GM20431 (cell line): ENCODE measurements around the gene INTS4.
"Not testable (repeated sequence)": the region's sequence is repeated elsewhere in the genome, so short reads cannot be mapped to it uniquely, and the experiment has no call there.

Experiments used
- in situ Hi-C: fragments of 300-500 bp; cut with MseI, MboI; formaldehyde crosslinking; loops from one replicate; pipeline ENCODE4 v1.15.0; 2020; ENCODE audit warnings: low sequenced_read_pairs; ENCODE audit not compliant: unreplicated experiment

The INTS4 gene

GRCh38 chr11:77967121-77967520 lies 27.3 kb downstream of the INTS4 start:
- in situ Hi-C loops, result no loop called here

- in situ Hi-C loops, result no loop called here
Measured at GRCh38 chr11:77966338-77966737, 28.1 kb downstream of the INTS4 start.

DNA sequence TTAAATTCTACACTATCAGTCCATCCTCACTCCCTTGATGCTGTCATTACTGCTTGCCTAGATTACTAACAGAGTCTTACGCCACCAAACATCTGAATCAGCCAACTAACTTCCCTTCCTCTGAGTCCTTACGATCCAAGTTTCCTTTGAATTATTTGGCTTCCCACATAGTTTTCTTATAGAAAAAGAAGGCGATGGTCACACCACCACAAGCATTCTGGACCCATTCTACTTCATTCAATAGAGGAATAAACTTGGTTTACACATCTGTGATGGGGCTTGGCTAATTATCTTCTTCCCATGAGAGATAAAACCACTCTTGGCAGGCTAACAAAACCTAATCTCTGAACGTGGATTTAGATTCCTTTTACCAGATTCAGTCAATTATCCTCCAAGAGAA lies 35.0 kb downstream of the INTS4 start:
- in situ Hi-C loops, result no loop called here

DNA sequence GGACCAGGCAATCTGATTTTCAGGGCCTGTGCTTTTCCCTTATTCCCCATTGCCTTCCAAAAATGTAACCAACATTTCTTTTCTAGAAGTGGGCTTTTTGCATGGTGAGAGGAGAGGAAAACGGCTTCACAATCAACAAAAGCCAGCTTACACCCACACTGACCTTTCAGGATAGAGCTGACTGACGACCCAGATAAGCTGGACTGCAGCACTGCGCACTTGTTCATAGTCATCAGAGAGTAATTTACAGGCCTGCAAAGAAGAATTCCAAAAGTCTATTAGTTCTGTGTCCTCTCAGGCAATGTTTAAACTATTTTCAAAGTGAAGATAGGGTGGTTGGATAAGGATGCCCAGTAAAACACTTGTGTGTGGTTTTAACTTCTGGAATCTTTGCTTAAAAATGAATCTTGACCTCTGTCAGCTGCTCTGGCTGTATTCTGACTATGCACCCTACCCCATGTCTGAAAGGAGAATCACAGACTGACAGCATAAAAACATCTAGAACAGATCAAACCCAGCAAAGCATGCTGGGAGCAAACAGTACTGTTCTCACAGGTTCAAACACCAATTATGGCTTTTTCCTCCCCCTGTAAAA lies 35.8 kb downstream of the INTS4 start:
- in situ Hi-C loops, result not testable (repeated sequence)

DNA sequence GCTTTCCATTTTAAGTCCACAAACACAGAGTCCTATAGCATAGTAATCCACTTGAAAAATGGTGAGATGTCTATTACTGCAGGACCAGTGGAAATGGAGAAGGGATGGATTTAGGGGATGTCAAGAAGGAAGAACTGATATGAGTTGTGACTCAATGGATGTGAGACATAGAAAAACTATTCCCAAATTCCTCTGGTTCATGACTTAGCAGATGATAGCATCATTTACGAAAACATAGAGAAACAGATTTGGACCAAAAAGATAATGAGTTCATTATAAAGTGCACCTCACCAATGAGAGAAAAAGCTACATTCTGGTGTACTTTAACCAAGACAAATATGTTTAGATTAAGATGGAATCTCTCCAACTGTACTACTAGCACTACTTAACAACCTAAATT lies 51.2 kb downstream of the INTS4 start:
- in situ Hi-C loops, result not testable (repeated sequence)

- in situ Hi-C loops, result not testable (repeated sequence)
Measured at GRCh38 chr11:77942465-77942864, 52.0 kb downstream of the INTS4 start.

DNA sequence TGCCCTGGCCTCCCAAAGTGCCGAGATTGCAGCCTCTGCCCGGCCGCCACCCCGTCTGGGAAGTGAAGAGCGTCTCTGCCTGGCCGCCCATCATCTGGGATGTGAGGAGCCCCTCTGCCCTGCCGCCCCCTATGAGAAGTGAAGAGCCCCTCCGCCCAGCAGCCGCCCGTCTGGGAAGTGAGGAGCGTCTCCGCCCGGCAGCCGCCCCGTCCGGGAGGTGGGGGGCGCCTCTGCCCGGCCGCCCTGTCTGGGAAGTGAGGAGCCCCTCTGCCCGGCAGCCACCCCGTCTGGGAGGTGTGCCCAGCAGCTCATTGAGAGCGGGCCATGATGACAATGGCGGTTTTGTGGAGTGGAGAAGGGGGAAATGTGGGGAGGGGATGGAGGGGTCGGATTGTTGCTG lies 60.9 kb downstream of the INTS4 start:
- in situ Hi-C loops, result not testable (repeated sequence)

DNA sequence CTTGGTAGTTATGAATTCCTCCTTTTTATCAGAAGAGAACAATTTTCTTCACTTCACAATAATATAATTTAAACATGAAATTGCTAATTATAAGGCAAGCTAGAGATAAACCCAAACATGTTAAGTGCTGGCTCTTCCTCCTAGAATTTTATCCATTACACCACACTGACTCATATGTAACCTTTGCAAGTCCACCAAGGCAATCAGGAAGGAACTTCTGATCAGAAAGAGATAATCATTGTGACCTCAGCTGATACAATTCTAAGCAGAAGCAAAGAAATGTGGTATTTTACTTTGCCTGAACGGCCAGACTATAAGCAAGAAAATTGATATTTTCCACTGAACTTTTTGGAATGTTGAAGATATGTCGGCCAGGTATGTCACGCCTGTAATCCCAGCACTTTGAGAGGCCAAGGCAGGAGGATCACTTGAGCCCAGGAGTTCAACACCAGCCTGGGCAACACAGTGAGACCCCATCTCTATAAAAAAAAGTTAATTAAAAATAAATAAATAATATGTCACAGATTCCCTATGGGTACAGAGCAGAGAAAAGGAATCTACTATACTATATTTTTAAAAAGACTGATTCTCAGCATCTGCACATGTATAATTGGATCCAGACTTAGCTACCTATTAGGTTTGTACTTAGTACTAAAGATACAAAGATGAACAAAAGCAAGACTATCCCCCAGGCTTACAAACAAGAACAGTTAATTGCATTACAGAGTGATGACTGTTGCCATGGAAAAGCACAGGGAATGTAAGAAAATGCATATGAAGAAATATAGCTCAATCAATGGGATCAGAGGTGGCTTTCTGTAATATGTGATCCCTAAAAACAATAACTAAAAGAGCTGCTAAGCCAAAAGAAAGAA lies 63.9 kb downstream of the INTS4 start:
- in situ Hi-C loops, result not testable (repeated sequence)

DNA sequence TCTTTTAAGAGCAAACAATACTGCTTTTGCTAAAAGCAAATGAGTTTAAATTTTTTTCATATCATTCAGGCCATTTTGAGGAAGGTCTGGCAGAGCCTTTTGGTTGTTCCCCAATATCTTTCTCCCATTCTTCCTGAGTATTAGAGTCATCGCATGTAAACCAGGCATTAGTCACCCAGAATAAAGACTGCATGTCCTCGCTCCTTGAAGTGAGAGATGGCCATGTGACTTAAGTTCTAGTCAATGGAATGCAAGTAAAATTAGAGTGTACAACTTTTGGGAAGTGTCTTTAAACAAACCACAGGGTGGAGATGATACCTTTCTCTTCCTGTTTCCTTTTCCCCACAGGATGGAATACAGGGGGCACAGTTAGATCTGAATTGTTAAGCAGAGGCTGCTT lies 76.8 kb downstream of the INTS4 start:
- in situ Hi-C loops, result not testable (repeated sequence)

- in situ Hi-C loops, result not testable (repeated sequence)
Measured at GRCh38 chr11:77914307-77914791, 80.1 kb downstream of the INTS4 start.

DNA sequence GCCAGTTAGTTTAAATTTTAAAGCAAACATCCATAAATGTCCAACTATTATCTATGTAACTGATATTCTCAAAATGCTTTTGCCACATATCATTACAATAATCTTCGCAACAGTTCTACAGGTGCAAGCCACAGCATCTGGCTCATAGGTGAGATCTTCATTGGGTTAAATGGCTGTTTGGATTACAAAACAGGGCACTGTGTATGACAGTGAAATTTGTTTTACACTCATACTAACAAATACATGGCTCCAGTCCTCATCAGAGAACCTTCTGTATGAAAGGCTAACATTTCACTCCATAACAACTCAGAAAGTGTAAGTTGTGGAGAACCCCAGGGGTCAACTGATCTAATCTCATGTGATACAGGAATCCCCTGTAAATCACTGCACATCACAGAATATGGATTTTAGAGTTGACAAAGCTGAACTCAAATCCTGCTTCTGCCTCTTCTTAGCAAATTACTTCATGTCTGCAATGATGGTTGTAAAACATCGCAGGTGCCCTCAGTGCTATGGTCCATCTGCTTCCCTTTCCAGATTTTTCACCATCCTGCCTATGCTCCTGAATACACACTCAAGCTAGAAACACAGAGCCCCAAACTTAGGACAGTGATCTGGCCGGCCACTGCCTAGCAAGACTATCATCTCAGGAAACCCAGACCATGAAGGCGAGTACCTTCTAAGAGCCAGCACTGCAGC lies 80.7 kb downstream of the INTS4 start:
- in situ Hi-C loops, result not testable (repeated sequence)

DNA sequence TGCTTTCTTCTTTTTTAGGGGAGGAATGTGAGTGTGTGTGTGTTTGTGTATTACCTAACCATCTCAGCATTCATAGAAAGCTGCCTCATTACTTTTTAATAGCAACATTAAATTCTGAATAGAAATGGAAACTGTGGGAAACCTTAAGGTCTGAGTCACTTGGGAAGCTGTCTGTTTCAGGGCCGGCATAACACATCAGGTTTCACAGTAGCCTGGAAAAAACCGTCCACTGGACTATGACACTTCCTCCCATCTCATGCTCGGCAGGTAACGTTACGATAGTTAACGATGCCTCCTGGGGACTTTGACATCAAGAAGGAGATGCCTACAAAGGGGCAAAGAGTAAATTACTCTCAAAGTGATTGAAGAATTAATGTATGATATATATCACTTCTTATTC lies 83.6 kb downstream of the INTS4 start:
- in situ Hi-C loops, result not testable (repeated sequence)

- in situ Hi-C loops, result no loop called here
Measured at GRCh38 chr11:77909277-77909676, 85.2 kb downstream of the INTS4 start.

DNA sequence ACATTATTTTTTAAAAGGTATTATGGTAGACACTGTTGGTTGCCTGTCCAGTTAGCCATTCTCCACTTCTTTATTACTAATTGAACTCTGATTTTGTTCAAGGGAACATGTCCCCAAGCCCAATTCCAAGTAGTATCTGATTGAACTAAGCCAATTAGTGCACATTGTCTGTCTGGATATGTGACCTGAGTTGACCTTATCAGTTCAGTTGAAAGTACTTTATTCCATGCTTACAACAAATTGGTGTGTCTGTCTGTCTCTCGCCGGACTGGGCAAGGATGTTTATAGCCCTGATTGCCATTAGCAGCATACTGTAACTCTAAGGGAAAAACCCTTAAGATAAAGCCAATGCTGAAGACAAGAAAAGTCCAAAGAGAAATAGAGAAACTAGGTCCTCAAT lies 85.6 kb downstream of the INTS4 start:
- in situ Hi-C loops, result no loop called here

DNA sequence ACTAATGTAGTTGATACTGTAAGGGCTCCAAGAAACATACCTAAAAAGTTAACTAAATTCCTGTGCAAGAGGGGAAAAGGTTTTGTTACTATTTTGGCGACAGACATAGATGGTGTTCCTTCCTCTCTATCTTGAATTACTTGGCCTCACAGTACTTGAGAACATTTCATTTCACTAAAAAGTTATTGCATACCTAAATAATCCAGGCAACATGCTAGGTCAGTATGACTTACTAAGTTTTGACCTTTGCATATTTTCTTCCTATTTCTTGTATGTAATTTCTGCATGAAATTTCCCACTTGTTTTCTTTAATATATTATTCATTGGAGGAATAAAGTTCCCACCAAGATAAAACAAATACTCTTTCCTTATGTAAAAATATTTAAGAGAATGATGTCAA lies 99.5 kb downstream of the INTS4 start:
- in situ Hi-C loops, result not testable (repeated sequence)

DNA sequence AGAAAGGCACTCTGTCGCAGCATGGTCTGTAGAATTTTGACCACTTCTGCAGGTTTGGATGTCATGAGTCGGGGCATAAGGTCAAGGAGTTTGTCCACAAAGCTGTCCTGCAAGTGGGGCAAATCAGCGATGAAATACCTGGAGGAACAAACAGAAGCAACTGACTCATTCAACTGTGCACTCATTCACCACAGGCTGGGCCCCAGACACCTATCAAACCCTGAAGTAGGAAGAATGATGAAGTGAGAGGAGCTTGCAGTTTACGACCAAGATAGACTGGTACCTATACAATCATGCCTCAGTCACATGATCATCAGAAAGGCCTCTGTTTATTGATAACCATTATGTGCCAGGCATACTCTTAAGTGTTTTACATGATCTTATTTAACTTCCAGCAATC lies 102.8 kb downstream of the INTS4 start:
- in situ Hi-C loops, result not testable (repeated sequence)

DNA sequence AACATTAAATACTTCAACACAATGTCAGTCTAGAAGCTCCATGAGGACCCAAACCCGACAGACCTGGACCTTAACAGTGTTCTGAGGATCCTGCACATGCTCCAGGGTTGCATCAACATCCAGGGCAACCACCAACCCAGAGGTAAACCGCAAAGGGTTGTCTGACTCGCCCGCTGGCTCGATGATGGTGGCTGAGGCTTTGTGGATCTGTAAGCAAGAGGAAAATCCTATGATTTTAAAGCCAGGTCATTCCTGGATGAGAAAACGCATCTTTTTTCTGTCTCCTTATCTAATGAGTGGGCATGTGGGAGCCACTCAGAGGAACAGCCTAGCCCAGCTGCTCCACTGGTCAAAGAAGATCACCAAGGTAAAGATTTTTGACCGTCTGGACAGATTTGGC lies 103.2 kb downstream of the INTS4 start:
- in situ Hi-C loops, result not testable (repeated sequence)

DNA sequence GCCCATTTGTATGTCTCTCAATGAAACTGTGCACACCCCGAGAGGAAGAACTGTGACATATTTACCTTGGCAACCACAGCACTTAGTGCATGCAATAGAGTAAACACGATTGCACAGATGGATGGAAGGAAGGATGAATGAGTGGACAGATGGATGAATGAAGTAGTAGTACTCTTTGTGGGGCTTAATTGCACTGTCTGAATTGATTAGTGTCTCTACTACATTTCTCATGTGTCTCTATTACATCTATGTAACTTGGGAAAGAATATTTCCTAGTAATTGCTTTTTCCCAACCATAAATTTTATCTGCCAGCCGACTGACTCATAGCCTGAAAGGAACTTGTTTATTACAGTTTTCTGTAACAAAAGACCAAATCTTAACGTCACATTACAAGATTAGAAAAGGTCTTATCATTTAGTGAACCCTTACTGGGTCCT lies 103.8 kb downstream of the INTS4 start:
- in situ Hi-C loops, result not testable (repeated sequence)

DNA sequence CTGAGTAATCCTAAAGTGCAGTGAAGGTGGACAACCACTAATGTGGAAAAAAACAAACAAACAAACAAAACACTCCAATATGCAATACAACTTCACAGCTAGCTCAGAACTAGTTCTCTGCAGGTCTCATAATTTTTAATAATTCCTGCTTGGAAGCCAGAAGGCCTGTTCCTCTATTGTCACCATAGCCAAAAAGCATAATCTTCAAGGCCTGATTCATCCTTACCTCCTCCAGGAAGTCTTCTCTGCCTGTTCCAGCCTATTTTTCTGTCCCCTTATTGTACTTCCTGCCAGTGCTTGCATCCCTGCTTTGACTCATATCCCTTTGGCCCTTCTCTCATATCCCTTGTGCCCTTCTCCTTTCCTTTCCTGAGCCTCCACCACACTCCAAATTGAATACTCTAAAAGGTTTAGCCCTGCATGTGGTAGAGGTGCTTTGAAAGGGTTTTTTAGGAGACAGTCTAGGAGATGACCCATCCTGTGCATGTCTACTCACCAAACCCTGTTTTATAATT lies 104.3 kb downstream of the INTS4 start:
- in situ Hi-C loops, result not testable (repeated sequence)

GRCh38 chr11:77889045-77889444 lies 105.4 kb downstream of the INTS4 start:
- in situ Hi-C loops, result not testable (repeated sequence)

DNA sequence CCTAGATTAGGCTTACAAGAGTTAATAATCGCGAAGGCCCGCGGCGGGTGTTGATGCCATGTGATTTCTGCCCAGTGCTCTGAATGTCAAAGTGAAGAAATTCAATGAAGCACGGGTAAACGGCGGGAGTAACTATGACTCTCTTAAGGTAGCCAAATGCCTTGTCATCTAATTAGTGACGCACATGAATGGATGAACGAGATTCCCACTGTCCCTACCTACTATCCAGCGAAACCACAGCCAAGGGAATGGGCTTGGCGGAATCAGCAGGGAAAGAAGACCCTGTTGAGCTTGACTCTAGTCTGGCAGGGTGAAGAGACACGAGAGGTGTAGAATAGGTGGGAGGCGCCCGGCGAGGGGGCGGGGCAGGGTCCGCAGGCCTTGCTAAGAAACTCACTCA lies 108.1 kb downstream of the INTS4 start:
- in situ Hi-C loops, result no loop called here
